ENCODE measurements around the gene EPS15.

EPS15 gene

GRCh38 chr1:51515982-51516648 is 3.0 kb downstream of the EPS15 start:
- H3K4me3 ChIP-seq (ENCODE audit: low read depth, low read length), result peak overlapping the region; percentile 84
- DNase-seq (ENCODE audit: low read depth), result no peak
- no peak for TF ChIP-seq CTCF (IDR thresholded peaks at IDR 0.05; ENCODE audit: insufficient read depth, low read depth, low read length, missing control alignments)

GRCh38 chr1:51515312-51515960 is 3.6 kb downstream of the EPS15 start:
- H3K4me3 ChIP-seq (ENCODE audit: low read depth, low read length), result peak overlapping the region; percentile 84
- no peak for TF ChIP-seq CTCF (IDR thresholded peaks at IDR 0.05; ENCODE audit: insufficient read depth, low read depth, low read length, missing control alignments)

GRCh38 chr1:51514733-51515132 is 4.3 kb downstream of the EPS15 start:
- TF ChIP-seq CTCF (IDR thresholded peaks at IDR 0.05; ENCODE audit: insufficient read depth, low read depth, low read length, missing control alignments), result no peak
- DNase-seq (ENCODE audit: low read depth), result no peak
- peak overlapping the region; percentile 84 for H3K4me3 ChIP-seq (ENCODE audit: low read depth, low read length)

More at GRCh38 chr1:51515312-51515960, 3.6 kb downstream of the EPS15 start:
- no peak for DNase-seq (ENCODE audit: low read depth)

GRCh38 chr1:51512606-51513005 is 6.5 kb downstream of the EPS15 start:
- peak; percentile 51 for DNase-seq (ENCODE audit: low read depth)
- H3K4me3 ChIP-seq (ENCODE audit: low read depth, low read length), result peak overlapping the region; percentile 84
- no peak for TF ChIP-seq CTCF (IDR thresholded peaks at IDR 0.05; ENCODE audit: insufficient read depth, low read depth, low read length, missing control alignments)

- TF ChIP-seq CTCF (IDR thresholded peaks at IDR 0.05; ENCODE audit: insufficient read depth, low read depth, low read length, missing control alignments), result no peak
- DNase-seq (ENCODE audit: low read depth), result peak; percentile 51
- H3K4me3 ChIP-seq (ENCODE audit: low read depth, low read length), result no peak overlapping the region
Observed at GRCh38 chr1:51512120-51512519, 6.9 kb downstream of the EPS15 start.

- no peak for DNase-seq (ENCODE audit: low read depth)
- no peak overlapping the region for H3K4me3 ChIP-seq (ENCODE audit: low read depth, low read length)
- TF ChIP-seq CTCF (IDR thresholded peaks at IDR 0.05; ENCODE audit: insufficient read depth, low read depth, low read length, missing control alignments), result no peak
Observed at GRCh38 chr1:51509773-51510172, 9.3 kb downstream of the EPS15 start.
